Upper lobe of left lung (tissue), 4 donors: ENCODE data around the gene USP32.

Source experiments
- CTCF ChIP-seq, 6 experiments: fragments of 450-650 bp in 4 of 6; fragments of 200-600 bp in 2 of 6; sonication (generic) in 2 of 6; IDR thresholded peaks; one replicate each; pipeline ENCODE4 v1.5.1; 2016 to 2019; ENCODE audit warnings: antibody characterized with exemption in 6 of 6
- EP300 ChIP-seq, 4 donors: sonication (generic); formaldehyde crosslinking; IDR thresholded peaks; one replicate each; pipeline ENCODE4 v1.5.1; 2017; ENCODE audit warnings: antibody characterized with exemption in 4 of 4, control low read depth in 2 of 4
- POLR2A ChIP-seq, 4 donors: fragments of 450-650 bp; IDR thresholded peaks; one replicate each; pipeline ENCODE4 v1.5.1; 2016 to 2017; ENCODE audit warnings: antibody characterized with exemption in 4 of 4, mild to moderate bottlenecking in 2 of 4

- no peak for TF ChIP-seq CTCF (IDR thresholded peaks at IDR 0.05)
- no peak for TF ChIP-seq POLR2A (IDR thresholded peaks at IDR 0.05)
- TF ChIP-seq EP300 (IDR thresholded peaks at IDR 0.05) = no peak
Observed at GRCh38 chr17:60311186-60311585, 80.7 kb downstream of the USP32 start.
